GM23338 (cell line): ENCODE results near the gene SDHAF3. TPM values are rescaled to one million over a fixed set of nuclear protein-coding genes. Genes with fewer than 3 reads are reported as not detected.

ENCODE experiments used
- ATAC-seq: fragments of 200-7000 bp; cut with Tn5 transposase; 3 replicates; pipeline ENCODE4 v1.9.1; 2020
- DNase-seq: peaks from one replicate; pipeline ENCODE4 v3.0.0-alpha.2; 2015; ENCODE audit warnings: low spot score
- H2AFZ ChIP-seq: fragments of 200-600 bp; sonication (generic); 2 replicates; pipeline ENCODE4 v1.8.0; 2016; ENCODE audit warnings: antibody characterized with exemption, mild to moderate bottlenecking, moderate library complexity
- H3F3A ChIP-seq: fragments of 200-600 bp; sonication (generic); replicated peaks from 2 replicates; pipeline ENCODE4 v1.8.0; 2017; ENCODE audit warnings: antibody characterized with exemption, mixed run types, low read depth
- H3K27ac ChIP-seq: fragments of 200-600 bp; sonication (generic); 2 replicates; pipeline ENCODE4 v1.6.1; 2016; ENCODE audit warnings: low read depth
- H3K27me3 ChIP-seq: fragments of 200-600 bp; sonication (generic); 2 replicates; pipeline ENCODE4 v1.8.0; 2016; ENCODE audit warnings: mild to moderate bottlenecking, mixed run types, moderate library complexity; ENCODE audit not compliant: insufficient read depth
- H3K36me3 ChIP-seq: fragments of 200-600 bp; sonication (generic); 2 replicates; pipeline ENCODE4 v1.8.0; 2016; ENCODE audit warnings: mild to moderate bottlenecking; ENCODE audit not compliant: insufficient read depth
- H3K4me1 ChIP-seq: fragments of 200-600 bp; sonication (generic); 2 replicates; pipeline ENCODE4 v1.8.0; 2016; ENCODE audit warnings: mild to moderate bottlenecking, moderate library complexity; ENCODE audit not compliant: insufficient read depth
- H3K4me2 ChIP-seq: fragments of 200-600 bp; sonication (generic); 2 replicates; pipeline ENCODE4 v1.7.1; 2017; ENCODE audit warnings: mixed run types
- H3K4me3 ChIP-seq: fragments of 200-600 bp; sonication (generic); 2 replicates; pipeline ENCODE4 v1.6.1; 2016; ENCODE audit warnings: mixed run types
- H3K79me2 ChIP-seq: fragments of 200-600 bp; sonication (generic); replicated peaks from 2 replicates; pipeline ENCODE4 v1.8.0; 2017; ENCODE audit warnings: mild to moderate bottlenecking; ENCODE audit not compliant: insufficient read depth
- H3K9me2 ChIP-seq: fragments of 200-600 bp; sonication (generic); 2 replicates; pipeline ENCODE4 v1.8.0; 2017; ENCODE audit not compliant: insufficient read depth
- H4K20me1 ChIP-seq: fragments of 200-600 bp; sonication (generic); replicated peaks from 2 replicates; pipeline ENCODE4 v1.8.0; 2017; ENCODE audit warnings: mild to moderate bottlenecking; ENCODE audit not compliant: insufficient read depth
- H3K27ac Mint-ChIP-seq: 2 replicates; pipeline ENCODE4 v1.8.0; 2020; ENCODE audit warnings: inconsistent platforms, mild to moderate bottlenecking, moderate library complexity, mixed read lengths
- H3K27me3 Mint-ChIP-seq: 3 replicates; pipeline ENCODE4 v1.8.0; 2022; ENCODE audit warnings: low read depth, mild to moderate bottlenecking, moderate library complexity, mixed read lengths, inconsistent platforms; ENCODE audit not compliant: insufficient read depth, poor library complexity
- H3K36me3 Mint-ChIP-seq: 3 replicates; pipeline ENCODE4 v1.8.0; 2021; ENCODE audit warnings: low read depth, mild to moderate bottlenecking, inconsistent platforms, moderate library complexity, mixed read lengths
- H3K4me1 Mint-ChIP-seq: 3 replicates; pipeline ENCODE4 v1.8.0; 2020; ENCODE audit warnings: mild to moderate bottlenecking, inconsistent platforms, mixed read lengths
- H3K4me3 Mint-ChIP-seq: 3 replicates; pipeline ENCODE4 v1.8.0; 2021; ENCODE audit warnings: moderate library complexity, mild to moderate bottlenecking, inconsistent platforms, mixed read lengths
- H3K9me3 Mint-ChIP-seq: 3 replicates; pipeline ENCODE4 v1.8.0; 2020; ENCODE audit warnings: moderate library complexity, mild to moderate bottlenecking, inconsistent platforms, mixed read lengths
- CTCF ChIP-seq, 2 experiments: fragments of 200-600 bp in 1 of 2; sonication (generic) in 1 of 2; conservative IDR thresholded peaks; 2 replicates each; pipeline versions ENCODE4 v1.5.1 to v1.6.1; 2016 to 2017; ENCODE audit warnings: antibody characterized with exemption in 2 of 2, low read depth in 2 of 2, mild to moderate bottlenecking in 2 of 2, moderate library complexity in 1 of 2
- EZH2phosphoT487 ChIP-seq: fragments of 200-600 bp; sonication (generic); IDR thresholded peaks from one replicate; pipeline ENCODE4 v1.8.1; 2018; ENCODE audit warnings: antibody characterized with exemption; ENCODE audit not compliant: unreplicated experiment
- POLR2AphosphoS5 ChIP-seq: IDR thresholded peaks from 2 replicates; pipeline ENCODE4 v1.6.1; 2016; ENCODE audit warnings: antibody characterized with exemption, low read depth
- ZNF114 ChIP-seq: fragments of 250-450 bp; sonication (Bioruptor Pico); IDR thresholded peaks from 2 replicates; pipeline ENCODE4 v1.5.0; 2020; ENCODE audit warnings: mild to moderate bottlenecking, moderate library complexity
- ZNF462 ChIP-seq: fragments of 250-450 bp; sonication (Bioruptor Pico); IDR thresholded peaks from 2 replicates; pipeline ENCODE4 v1.5.0; 2020; ENCODE audit warnings: mild to moderate bottlenecking, moderate library complexity
- polyA plus RNA-seq: library from polyadenylated mRNA; unstranded; fragments of >200 nt; fragmentation: Nextera tagmentation; extraction: Ambion mirVana; gene quantifications from 2 replicates; pipeline ENCODE4 v1.2.1, GENCODE V29; 2016
- total RNA-seq: library from RNA; depleted of rRNA; stranded (reverse); fragments of >200 nt; shearing (Covaris generic); gene quantifications from 2 replicates; pipeline ENCODE4 v1.2.3, GENCODE V29; 2014

Gene SDHAF3
- total and polyA plus RNA-seq, 2 experiments from 2014 or later: 35.5 to 123 TPM

- no peaks in the 10 kb centered on the region for H3F3A ChIP-seq
- H4K20me1 ChIP-seq: no peaks in the 10 kb centered on the region
- H3K4me1 ChIP-seq: no peaks in the 10 kb centered on the region
- no peaks in the 10 kb centered on the region for H3K36me3 ChIP-seq
- no peak overlapping the region for H2AFZ ChIP-seq
- no peak for ATAC-seq
- Mint-ChIP-seq H3K27me3 (peaks cover 2% of the 10 kb centered on the region), H3K4me3 (no peak overlapping the region), H3K9me3 (peaks cover 9% of the 10 kb centered on the region; the same call in 2 of the 3 replicates), H3K4me1 (no peaks in the 10 kb centered on the region), H3K27ac (no peak overlapping the region), H3K36me3 (no peaks in the 10 kb centered on the region)
- no peak overlapping the region for H3K4me2 ChIP-seq
- H3K4me3 ChIP-seq: no peak overlapping the region
- no peak for DNase-seq
- no peaks in the 10 kb centered on the region for H3K79me2 ChIP-seq
- no peak overlapping the region for H3K27ac ChIP-seq
- no peaks in the 10 kb centered on the region for H3K27me3 ChIP-seq
- no peak for TF ChIP-seq ZNF462 (CRISPR knock-in tag)
- TF ChIP-seq POLR2AphosphoS5: no peak
- no peak for TF ChIP-seq ZNF114
- TF ChIP-seq EZH2phosphoT487: no peak
- no peaks in the 10 kb centered on the region for H3K9me2 ChIP-seq
Observed at GRCh38 chr7:97107192-97107800, 10.2 kb upstream of the SDHAF3 start.

- Histone ChIP-seq H3K4me2 (no peak overlapping the region; the same call in 1 of the 2 replicates), H3K9me2 (no peaks in the 10 kb centered on the region; the same call in 1 of the 2 replicates), H3K27me3 (no peaks in the 10 kb centered on the region), H3K4me3 (no peak overlapping the region), H3K4me1 (peaks cover 9% of the 10 kb centered on the region), H3K36me3 (no peaks in the 10 kb centered on the region), H3K27ac (no peak overlapping the region), H3K79me2 (peaks cover 35% of the 10 kb centered on the region), H4K20me1 (no peaks in the 10 kb centered on the region), H2AFZ (peak overlapping the region; percentile 98), H3F3A (no peaks in the 10 kb centered on the region)
- DNase-seq: no peak
- H3K36me3 Mint-ChIP-seq: no peaks in the 10 kb centered on the region
- H3K9me3 Mint-ChIP-seq: no peaks in the 10 kb centered on the region
- ATAC-seq: no peak
- peaks cover 6% of the 10 kb centered on the region for H3K27me3 Mint-ChIP-seq
- H3K4me3 Mint-ChIP-seq: peak overlapping the region; percentile 96; the same call in 2 of the 3 replicates
- peaks cover 18% of the 10 kb centered on the region; the same call in 2 of the 3 replicates for H3K4me1 Mint-ChIP-seq
- no peak overlapping the region for H3K27ac Mint-ChIP-seq
- TF ChIP-seq CTCF (conservative IDR thresholded peaks at IDR 0.05; ENCODE audit: low read depth in 2 of 2): no peak
Observed at GRCh38 chr7:97116308-97116707, 1.2 kb upstream of the SDHAF3 start.
